Mesodermal cell (in vitro differentiated cells): ENCODE results near the gene TYW3.
"Not testable (repeated sequence)": the region's sequence is repeated elsewhere in the genome, so short reads cannot be mapped to it uniquely, and the experiment has no call there.

Experiments
- H3K27ac ChIP-seq: 2 replicates; pipeline ENCODE4 v1.7.0; 2013; ENCODE audit warnings: mild to moderate bottlenecking, low read depth, low read length, moderate library complexity; ENCODE audit not compliant: severe bottlenecking
- H3K36me3 ChIP-seq: 2 replicates; pipeline ENCODE4 v1.7.1; 2013; ENCODE audit warnings: mild to moderate bottlenecking, low read length, moderate library complexity; ENCODE audit not compliant: control insufficient read depth, insufficient read depth
- H3K4me1 ChIP-seq: one replicate; pipeline ENCODE4 v1.7.1; 2013; ENCODE audit warnings: mild to moderate bottlenecking, low read length; ENCODE audit not compliant: insufficient read depth, control insufficient read depth, poor library complexity, severe bottlenecking
- H3K4me3 ChIP-seq: 2 replicates; pipeline ENCODE4 v1.7.0; 2013; ENCODE audit warnings: low read length, control low read depth, mild to moderate bottlenecking; ENCODE audit not compliant: insufficient read depth, poor library complexity, severe bottlenecking; ENCODE audit errors: extremely low read depth
- H3K9me3 ChIP-seq: 2 replicates; pipeline ENCODE4 v1.7.1; 2013; ENCODE audit warnings: mild to moderate bottlenecking, low read length, moderate library complexity; ENCODE audit not compliant: control insufficient read depth
- WGBS, 2 experiments: methylation state at CpG; one replicate each; pipeline ENCODE4 v1.1.5; 2013; ENCODE audit warnings: missing lambda C conversion rate in 2 of 2; ENCODE audit not compliant: insufficient coverage in 2 of 2; 5-methylcytosine and 5-hydroxymethylcytosine counted together

TYW3 gene

DNA sequence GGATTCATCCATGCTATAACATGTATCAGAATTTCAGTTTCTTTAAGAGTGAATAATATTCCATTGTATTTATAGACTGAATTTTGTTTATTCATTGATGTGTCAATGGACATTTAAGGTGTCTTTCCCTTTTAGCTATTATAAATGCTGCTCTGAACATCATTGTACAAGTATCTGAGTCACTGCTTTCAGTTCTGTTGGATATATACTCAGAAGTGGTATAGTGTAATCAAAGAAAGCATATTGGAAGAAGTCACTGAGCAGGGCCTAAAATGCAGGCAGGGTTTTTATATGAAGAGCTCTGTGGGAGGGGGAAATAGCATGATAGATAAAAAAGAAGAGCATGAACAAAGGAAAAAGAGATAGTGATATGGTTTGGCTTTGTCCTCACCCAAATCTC lies 22.5 kb downstream of the TYW3 start:
- Histone ChIP-seq H3K9me3 (peaks cover 19% of the 10 kb centered on the region), H3K27ac (no peak overlapping the region), H3K4me3 (no peak overlapping the region), H3K36me3 (peaks cover 70% of the 10 kb centered on the region), H3K4me1 (no peaks in the 10 kb centered on the region)

DNA sequence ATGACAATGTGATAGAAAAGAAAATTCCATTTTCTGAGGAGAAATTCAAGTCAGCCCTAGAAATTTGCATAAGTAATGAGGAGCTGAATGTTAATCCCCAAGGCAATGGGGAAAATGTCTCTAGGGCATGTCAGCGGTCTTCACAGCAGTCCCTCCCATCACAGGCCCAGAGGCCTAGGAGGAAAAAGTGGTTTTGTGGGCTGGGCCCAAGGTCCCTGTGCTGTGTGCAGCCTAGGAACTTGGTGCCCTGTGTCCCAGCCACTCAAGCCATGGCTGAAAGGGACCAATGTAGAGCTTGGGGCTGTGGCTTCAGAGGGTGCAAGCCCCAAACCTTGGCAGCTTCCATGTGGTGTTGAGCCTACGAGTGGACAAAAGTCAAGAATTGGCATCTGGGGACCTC lies 23.7 kb downstream of the TYW3 start:
- H3K36me3 ChIP-seq, result peaks cover 59% of the 10 kb centered on the region
- WGBS, 2 experiments, result 100% methylated on average over 1 of the region's 2 CpGs

DNA sequence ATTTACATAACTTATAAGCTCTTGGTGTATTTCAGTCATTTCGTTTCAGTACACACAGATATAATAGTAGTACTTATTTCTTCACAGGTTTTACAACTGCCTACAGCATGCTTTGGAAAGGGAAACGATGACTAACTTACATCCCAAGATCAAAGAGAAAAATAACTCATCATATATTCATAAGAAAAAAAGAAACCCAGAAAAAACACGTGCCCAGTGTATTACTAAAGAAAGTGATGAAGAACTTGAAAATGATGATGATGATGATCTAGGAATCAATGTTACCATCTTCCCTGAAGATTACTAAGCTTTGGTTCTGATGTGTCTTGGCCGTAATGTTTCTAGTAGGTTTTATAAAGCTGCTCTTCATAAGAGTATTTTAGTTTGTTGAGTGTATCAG lies 30.9 kb downstream of the TYW3 start:
- WGBS, 2 experiments, result 100% methylated on average over 1 of the region's 4 CpGs; no CpG with 5 or more reads in 1 of the 2 experiments
- Histone ChIP-seq H3K4me1 (no peaks in the 10 kb centered on the region), H3K9me3 (no peaks in the 10 kb centered on the region), H3K27ac (no peak overlapping the region), H3K4me3 (no peak overlapping the region), H3K36me3 (peaks cover 17% of the 10 kb centered on the region)

More for the DNA sequence above, 23.7 kb downstream of the TYW3 start:
- H3K4me3 ChIP-seq, H3K4me1 ChIP-seq, H3K27ac ChIP-seq: not testable (repeated sequence)
- H3K9me3 ChIP-seq, result peaks cover 19% of the 10 kb centered on the region

DNA sequence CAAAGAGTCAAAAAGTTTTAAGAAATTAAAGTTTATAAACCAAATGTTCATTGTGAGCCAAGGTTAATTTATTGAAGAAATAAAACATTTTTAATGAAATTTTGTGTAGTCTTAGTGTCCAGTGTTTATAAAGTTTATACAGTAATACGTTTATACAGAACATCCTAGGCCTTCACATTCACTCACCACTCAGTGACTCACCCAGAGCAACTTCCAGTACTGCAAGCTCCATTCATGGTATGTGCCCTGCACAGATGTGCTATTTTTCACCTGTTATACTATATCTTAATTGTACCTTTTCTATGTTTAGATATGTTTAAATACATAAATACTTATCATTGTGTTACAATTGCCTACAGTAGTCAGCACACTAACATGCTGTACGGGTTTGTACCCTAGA lies 33.6 kb downstream of the TYW3 start:
- WGBS, 2 experiments, result 86% methylated on average over 1 of the region's 2 CpGs; no CpG with 5 or more reads in 1 of the 2 experiments
- no peak overlapping the region for H3K4me3 ChIP-seq

DNA sequence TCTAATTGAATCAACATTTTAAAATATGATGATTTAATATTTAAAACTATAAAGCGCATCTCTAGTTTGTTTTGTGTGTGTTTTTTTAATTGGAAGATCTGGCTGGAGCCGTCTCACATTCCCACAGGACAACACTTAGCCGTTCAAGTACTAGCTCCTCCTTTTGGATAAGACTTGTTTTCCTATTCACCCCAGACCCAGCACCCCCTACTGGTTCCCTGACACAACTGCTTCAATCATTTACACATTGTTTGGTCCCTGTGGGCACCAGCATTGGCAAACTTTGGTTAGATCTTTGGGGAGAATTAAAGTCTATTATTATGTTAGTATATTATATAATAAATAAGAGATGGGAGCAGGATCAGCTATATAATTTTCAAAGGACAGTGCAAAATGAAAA lies 34.5 kb downstream of the TYW3 start:
- peaks cover 9% of the 10 kb centered on the region for H3K36me3 ChIP-seq
- 50% methylated on average over 1 of the region's 3 CpGs; no CpG with 5 or more reads in 1 of the 2 experiments for WGBS, 2 experiments
- H3K4me1 ChIP-seq, result no peaks in the 10 kb centered on the region
- H3K27ac ChIP-seq, result no peak overlapping the region
- H3K4me3 ChIP-seq, result no peak overlapping the region
- H3K9me3 ChIP-seq, result no peaks in the 10 kb centered on the region

More for the DNA sequence above, 33.6 kb downstream of the TYW3 start:
- H3K36me3 ChIP-seq, result peaks cover 9% of the 10 kb centered on the region
- no peaks in the 10 kb centered on the region for H3K9me3 ChIP-seq
- H3K27ac ChIP-seq, result no peak overlapping the region
- no peaks in the 10 kb centered on the region for H3K4me1 ChIP-seq

DNA sequence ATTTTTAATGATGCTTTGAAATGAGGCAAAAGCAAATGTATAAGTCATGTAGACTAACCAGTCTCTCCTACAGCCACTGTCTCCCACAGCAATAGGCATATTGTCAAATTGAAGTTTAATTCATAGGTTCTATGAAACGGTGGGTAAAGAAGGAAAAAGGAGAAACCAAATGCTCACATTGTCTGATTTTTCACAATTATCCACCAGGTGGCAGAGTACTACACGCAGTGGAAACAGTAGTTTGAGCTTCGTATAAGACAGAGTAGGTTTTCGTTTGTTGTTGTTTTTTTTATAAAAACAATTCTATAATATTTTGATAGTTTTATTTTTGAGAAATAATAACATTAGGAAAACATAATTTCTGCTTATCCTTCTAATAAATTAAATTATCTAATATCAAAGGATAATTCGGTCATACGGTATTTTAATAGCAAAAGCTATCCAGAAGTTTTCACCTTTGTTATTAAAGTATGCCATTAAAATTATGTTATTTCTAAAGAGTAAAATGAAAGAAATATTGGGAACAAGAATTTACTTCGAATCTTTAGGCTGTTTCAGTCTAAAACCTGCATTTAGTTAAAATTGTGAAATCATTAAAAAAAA lies 39.1 kb downstream of the TYW3 start:
- no peaks in the 10 kb centered on the region for H3K9me3 ChIP-seq
- H3K4me3 ChIP-seq, result no peak overlapping the region
- H3K27ac ChIP-seq, result no peak overlapping the region
- no peaks in the 10 kb centered on the region for H3K4me1 ChIP-seq
- 20% methylated on average over 1 of the region's 7 CpGs; no CpG with 5 or more reads in 1 of the 2 experiments for WGBS, 2 experiments
- H3K36me3 ChIP-seq, result no peaks in the 10 kb centered on the region

DNA sequence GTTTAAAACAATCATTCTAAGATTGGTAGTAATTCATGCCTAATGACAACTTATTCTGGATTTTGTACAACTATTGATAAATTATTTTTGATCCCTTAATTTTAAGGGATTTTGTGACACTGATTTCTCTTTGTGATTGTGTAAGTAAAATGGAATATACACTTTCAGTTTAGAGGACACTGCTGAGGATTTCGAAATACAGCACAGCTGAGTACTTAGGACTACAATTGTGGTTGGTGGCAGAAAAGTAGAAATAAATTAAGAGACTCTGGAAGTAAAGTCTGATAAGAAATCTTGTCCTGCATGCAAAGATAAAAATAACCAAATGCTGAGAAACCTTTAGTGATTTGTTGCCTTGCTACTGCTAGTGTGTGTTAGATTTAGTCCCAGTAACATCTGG lies 40.0 kb downstream of the TYW3 start:
- Histone ChIP-seq H3K9me3 (no peaks in the 10 kb centered on the region), H3K27ac (no peak overlapping the region), H3K36me3 (no peaks in the 10 kb centered on the region), H3K4me1 (no peaks in the 10 kb centered on the region), H3K4me3 (no peak overlapping the region)
- WGBS, 2 experiments, result 78 to 90% methylated on average over 1 of the region's 1 CpG

DNA sequence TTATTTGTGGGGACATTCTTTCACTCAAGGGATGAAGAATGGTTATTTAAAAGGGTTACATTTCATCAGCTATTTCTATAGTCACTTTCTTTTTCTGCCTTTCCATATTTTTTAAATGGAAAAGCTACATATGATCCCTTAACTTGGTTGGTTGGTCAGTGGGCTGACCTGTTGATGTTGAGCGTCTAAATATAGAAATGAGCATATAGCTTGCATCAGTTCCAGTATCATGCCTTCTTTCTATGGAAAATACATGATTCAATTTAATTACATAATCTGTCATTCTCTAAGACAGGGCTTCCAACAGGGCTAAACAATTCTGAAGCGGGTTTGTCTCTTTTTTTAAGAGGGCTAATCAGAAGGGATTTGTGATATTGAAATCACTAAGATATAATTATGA lies 40.6 kb downstream of the TYW3 start:
- Histone ChIP-seq H3K4me1 (no peaks in the 10 kb centered on the region), H3K4me3 (no peak overlapping the region), H3K36me3 (no peaks in the 10 kb centered on the region), H3K27ac (no peak overlapping the region), H3K9me3 (no peaks in the 10 kb centered on the region)
- WGBS, 2 experiments, result no CpG with 5 or more reads among the region's 2 CpGs

DNA sequence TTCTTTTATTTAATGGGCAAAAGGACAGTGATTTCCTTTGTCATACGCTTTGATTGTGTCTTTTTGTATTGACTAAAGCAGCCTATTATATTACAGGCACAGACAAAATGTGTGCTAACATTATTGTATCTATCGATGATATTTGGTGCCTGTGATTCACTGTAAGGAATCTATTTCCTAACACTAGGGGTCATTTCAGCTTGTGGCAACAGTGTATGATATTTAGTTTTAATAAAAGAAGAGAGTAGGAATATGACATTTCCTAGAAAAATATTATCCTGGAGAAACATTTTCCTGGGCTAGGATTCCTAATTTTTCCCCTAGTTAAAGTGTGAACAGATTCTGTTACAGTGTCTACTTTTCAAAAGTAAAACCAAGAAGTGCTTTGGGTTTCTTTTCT lies 42.8 kb downstream of the TYW3 start:
- WGBS, 2 experiments, result no CpG with 5 or more reads among the region's 2 CpGs

DNA sequence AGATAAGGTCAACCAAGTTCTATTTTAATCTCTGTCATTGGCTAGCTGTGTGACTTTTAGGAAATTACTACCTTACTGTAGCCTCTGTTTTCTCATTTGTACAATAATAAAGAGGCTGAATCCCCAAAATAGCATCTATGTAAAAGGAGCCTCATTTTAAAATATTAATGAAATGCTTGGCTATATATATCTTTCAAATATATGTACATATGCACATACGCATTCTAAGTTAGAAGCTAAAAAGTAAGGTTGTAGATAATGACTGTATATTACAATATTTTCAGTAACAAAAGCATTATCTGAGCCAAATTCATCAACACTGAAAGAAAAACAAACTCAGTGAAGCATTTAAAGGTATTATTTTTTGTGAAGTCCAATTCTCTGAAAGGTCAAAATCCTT lies 44.6 kb downstream of the TYW3 start:
- Histone ChIP-seq H3K27ac (no peak overlapping the region), H3K4me1 (no peaks in the 10 kb centered on the region), H3K36me3 (no peaks in the 10 kb centered on the region), H3K9me3 (no peaks in the 10 kb centered on the region), H3K4me3 (no peak overlapping the region)
- WGBS, 2 experiments, result no CpG with 5 or more reads among the region's 1 CpG

More for the DNA sequence above, 42.8 kb downstream of the TYW3 start:
- Histone ChIP-seq H3K4me3 (no peak overlapping the region), H3K27ac (no peak overlapping the region), H3K36me3 (no peaks in the 10 kb centered on the region), H3K4me1 (no peaks in the 10 kb centered on the region), H3K9me3 (no peaks in the 10 kb centered on the region)

DNA sequence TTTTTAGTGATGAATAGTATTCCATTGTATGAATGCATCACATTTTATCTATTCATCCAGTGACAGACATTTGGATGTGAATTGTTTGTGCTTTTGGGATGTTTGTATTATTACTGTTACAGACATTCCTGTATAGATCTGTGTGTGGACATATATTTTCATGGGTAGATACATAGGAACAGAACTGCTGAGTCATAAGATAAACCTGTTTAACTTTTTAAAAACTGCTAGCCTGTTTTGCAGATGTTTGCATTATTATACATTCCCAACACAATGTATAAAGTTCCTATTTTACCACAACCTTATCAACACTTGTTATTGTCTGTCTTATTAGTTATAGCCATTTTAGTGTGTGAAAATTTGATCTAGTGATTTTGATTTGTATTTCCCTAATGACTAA lies 46.8 kb downstream of the TYW3 start:
- no peaks in the 10 kb centered on the region for H3K9me3 ChIP-seq
- no peak overlapping the region for H3K4me3 ChIP-seq
- H3K4me1 ChIP-seq, result no peaks in the 10 kb centered on the region
- H3K36me3 ChIP-seq, result no peaks in the 10 kb centered on the region
- no peak overlapping the region for H3K27ac ChIP-seq
